Lower lobe of right lung (tissue), 2 donors: ENCODE measurements around the gene RIT1. TPM values are rescaled to one million over a fixed set of nuclear protein-coding genes. Genes with fewer than 3 reads are reported as not detected.
"Not testable (repeated sequence)": the region's sequence is repeated elsewhere in the genome, so short reads cannot be mapped to it uniquely, and the experiment has no call there.

Experiments
- ATAC-seq, 2 donors: fragments of 200-7000 bp; cut with Tn5 transposase; one replicate each; pipeline ENCODE4 v1.9.1; 2020 to 2022; ENCODE audit warnings: mild to moderate bottlenecking in 2 of 2, moderate library complexity in 2 of 2
- DNase-seq: peaks from one replicate; pipeline ENCODE4 v3.0.0-alpha.2; 2020
- H3K27ac ChIP-seq: fragments of 200-600 bp; one replicate; pipeline ENCODE4 v1.8.0; 2022
- H3K27me3 ChIP-seq: fragments of 200-600 bp; one replicate; pipeline ENCODE4 v1.8.0; 2022; ENCODE audit warnings: low read depth
- H3K36me3 ChIP-seq: fragments of 200-600 bp; one replicate; pipeline ENCODE4 v1.8.0; 2022; ENCODE audit warnings: mild to moderate bottlenecking
- H3K4me1 ChIP-seq: fragments of 200-600 bp; one replicate; pipeline ENCODE4 v1.8.0; 2022
- H3K4me3 ChIP-seq: fragments of 200-600 bp; one replicate; pipeline ENCODE4 v1.8.0; 2022; ENCODE audit warnings: mild to moderate bottlenecking
- H3K9me3 ChIP-seq: fragments of 200-600 bp; one replicate; pipeline ENCODE4 v1.8.0; 2022
- intact Hi-C: fragments of 100-400 bp; cut with DNase I; formaldehyde crosslinking; loops from one replicate; pipeline ENCODE4 v1.11.0; 2022
- total RNA-seq: library from RNA; stranded (reverse); fragmentation: NEBNext Ultra II Directional; extraction: Animal tissue kit (Norgen Biotek cat#: 25700); gene quantifications from one replicate; pipeline ENCODE4 v1.2.1, GENCODE V29; 2021
- TF ChIP-seq, protein P1 (sequence below): fragments of 200-600 bp; IDR thresholded peaks from one replicate; pipeline ENCODE4 v1.8.0; 2022; ENCODE audit warnings: antibody characterized with exemption, mild to moderate bottlenecking
- donor health status: DM: no; HTN: yes; CAD: no; lungs with severe emphysema.

Gene RIT1
- total RNA-seq, 1 donor from 2014 or later = 56.4 TPM

DNA sequence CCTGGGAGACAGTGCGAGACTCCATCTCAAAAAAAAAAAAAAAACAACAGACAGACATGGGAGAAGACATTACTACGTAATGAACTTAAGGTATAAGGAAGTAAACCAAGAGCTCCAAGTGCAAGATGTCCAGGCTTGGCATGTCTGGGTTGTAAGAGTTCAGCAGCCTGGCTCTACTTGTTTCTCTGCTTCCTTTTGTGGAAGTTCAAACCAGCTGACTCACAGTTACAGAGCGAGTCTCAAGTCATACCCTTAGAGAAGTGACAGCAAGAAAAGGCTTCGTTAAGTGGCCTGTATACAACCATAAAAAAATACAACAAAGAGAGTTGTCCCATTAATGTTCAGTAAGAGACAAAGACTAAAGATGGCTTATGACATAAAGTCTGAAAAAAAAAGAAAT lies 1.3 kb downstream of the RIT1 start:
- Histone ChIP-seq H3K36me3 (peaks cover 77% of the 10 kb centered on the region), H3K4me1 (peaks cover 26% of the 10 kb centered on the region), H3K27ac (peak overlapping the region; percentile 76), H3K9me3 (no peaks in the 10 kb centered on the region), H3K4me3 (peak overlapping the region; percentile 74), H3K27me3 (no peaks in the 10 kb centered on the region)
- intact Hi-C loops = no loop called here
- ATAC-seq (peak; percentile 51 to 71), DNase-seq (no peak)
- TF ChIP-seq, protein P1, sequence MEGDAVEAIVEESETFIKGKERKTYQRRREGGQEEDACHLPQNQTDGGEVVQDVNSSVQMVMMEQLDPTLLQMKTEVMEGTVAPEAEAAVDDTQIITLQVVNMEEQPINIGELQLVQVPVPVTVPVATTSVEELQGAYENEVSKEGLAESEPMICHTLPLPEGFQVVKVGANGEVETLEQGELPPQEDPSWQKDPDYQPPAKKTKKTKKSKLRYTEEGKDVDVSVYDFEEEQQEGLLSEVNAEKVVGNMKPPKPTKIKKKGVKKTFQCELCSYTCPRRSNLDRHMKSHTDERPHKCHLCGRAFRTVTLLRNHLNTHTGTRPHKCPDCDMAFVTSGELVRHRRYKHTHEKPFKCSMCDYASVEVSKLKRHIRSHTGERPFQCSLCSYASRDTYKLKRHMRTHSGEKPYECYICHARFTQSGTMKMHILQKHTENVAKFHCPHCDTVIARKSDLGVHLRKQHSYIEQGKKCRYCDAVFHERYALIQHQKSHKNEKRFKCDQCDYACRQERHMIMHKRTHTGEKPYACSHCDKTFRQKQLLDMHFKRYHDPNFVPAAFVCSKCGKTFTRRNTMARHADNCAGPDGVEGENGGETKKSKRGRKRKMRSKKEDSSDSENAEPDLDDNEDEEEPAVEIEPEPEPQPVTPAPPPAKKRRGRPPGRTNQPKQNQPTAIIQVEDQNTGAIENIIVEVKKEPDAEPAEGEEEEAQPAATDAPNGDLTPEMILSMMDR = no peak

DNA sequence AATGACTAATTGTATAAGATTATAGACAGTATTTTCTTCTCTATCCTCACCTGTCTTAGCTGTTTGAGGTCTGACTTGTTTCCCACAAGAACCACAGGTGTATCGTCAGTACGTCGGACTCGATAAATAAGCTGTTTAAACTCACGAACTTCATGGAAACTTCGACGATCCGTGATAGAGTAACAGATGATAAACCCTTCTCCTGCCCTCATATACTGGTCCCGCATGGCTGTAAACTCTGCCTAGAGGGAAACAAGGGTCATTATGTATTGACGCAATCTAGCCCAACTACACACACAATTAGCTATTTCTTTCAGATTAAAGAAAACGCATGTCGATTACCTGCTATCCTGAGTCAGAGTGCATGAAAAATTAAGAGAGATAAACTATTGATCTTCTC lies 6.9 kb downstream of the RIT1 start:
- TF ChIP-seq, protein P1 = no peak
- Histone ChIP-seq H3K27me3 (no peaks in the 10 kb centered on the region), H3K4me3 (no peak overlapping the region), H3K9me3 (no peaks in the 10 kb centered on the region), H3K4me1 (peaks cover 5% of the 10 kb centered on the region), H3K27ac (no peak overlapping the region), H3K36me3 (peaks cover 100% of the 10 kb centered on the region)
- intact Hi-C loops = no loop called here
- DNase-seq = no peak
- ATAC-seq = no peak

DNA sequence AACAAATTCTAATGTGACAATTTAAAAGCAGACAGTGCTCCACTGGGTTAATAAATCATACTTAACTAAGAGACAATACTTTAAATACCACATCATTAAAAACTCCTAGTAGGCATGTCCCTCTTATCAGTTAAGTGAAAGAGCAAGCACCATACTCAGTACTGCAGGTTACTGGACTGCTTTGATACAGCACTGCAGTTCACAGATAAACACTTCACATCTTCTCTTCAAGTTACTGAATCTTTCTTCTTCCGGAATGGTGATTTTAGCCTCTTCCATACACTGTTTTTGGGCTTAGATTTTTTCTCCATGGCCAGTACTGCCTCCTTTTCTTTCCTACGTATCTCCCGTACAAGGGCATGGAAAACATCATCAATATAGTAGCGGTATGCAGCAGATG lies 11.0 kb downstream of the RIT1 start:
- intact Hi-C loops = no loop called here
- H3K36me3 ChIP-seq = peaks cover 89% of the 10 kb centered on the region
- H3K27ac ChIP-seq = no peak overlapping the region
- TF ChIP-seq, protein P1 = no peak
- ATAC-seq = no peak
- H3K4me1 ChIP-seq = no peaks in the 10 kb centered on the region
- DNase-seq = no peak
- H3K4me3 ChIP-seq = no peak overlapping the region
- H3K9me3 ChIP-seq = no peaks in the 10 kb centered on the region
- no peaks in the 10 kb centered on the region for H3K27me3 ChIP-seq

DNA sequence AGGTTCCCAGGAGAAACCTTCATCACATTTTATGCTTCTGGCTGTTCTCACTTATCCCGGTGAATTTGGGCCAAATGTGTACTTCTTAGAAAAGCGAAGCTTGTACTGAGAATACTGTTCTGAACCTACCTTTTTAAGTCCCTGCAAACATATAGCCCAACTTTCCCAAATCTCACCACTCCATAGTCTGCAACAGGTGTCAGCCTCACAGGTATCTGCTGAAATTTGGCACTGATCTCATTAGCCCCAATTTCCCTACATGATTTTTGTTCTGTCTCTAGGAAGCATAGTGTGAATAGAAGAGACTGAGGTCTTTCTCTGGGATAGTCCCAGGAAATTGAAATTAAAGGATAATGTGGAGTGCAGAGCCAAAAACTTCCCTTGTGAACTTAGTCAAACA lies 11.5 kb downstream of the RIT1 start:
- Histone ChIP-seq H3K9me3 (no peaks in the 10 kb centered on the region), H3K36me3 (peaks cover 84% of the 10 kb centered on the region), H3K4me3 (no peak overlapping the region), H3K4me1 (no peaks in the 10 kb centered on the region), H3K27me3 (no peaks in the 10 kb centered on the region), H3K27ac (no peak overlapping the region)
- intact Hi-C loops = no loop called here
- TF ChIP-seq, protein P1 = no peak
- DNase-seq (no peak), ATAC-seq (no peak)

DNA sequence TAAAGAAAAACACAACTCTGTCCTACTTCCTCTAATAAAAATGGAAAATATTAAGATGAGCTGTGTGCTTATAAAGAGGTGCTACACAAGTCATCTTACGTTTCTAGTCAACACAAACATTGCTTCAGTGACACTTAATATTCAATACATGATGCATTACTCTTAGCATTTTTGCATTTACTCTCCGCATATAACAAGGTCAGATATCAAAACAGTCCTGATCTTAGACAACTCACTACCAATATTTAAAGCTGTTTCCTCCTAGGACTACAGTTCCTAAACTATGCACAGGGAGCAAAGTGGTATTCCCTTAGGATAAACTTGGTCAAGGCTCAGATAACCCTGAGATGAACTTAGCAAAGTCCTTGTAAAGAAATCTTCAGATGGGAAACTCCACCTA lies 12.3 kb downstream of the RIT1 start:
- ATAC-seq (no peak), DNase-seq (no peak)
- intact Hi-C loops = no loop called here
- Histone ChIP-seq H3K27ac (no peak overlapping the region), H3K9me3 (no peaks in the 10 kb centered on the region), H3K4me3 (no peak overlapping the region), H3K4me1 (peaks cover 3% of the 10 kb centered on the region), H3K27me3 (no peaks in the 10 kb centered on the region), H3K36me3 (peaks cover 76% of the 10 kb centered on the region)
- TF ChIP-seq, protein P1 = no peak

DNA sequence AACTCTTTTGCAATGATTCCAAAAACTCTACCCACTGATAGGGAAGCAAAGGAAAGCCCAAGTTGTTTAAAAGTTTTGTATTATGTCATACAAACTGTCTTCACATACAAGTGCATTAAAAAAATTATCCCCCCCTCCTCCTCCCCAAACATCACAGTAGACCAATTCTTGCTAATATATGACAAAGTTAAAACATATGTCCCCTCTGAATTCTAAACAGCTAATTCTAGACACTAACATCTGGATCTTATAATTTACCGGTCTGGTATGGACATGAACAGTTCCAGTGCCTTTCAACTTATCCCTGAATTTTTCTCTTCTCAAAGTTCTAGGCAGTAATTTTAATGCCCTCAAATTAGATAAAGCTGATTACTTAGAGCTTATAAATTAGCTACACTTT lies 13.4 kb downstream of the RIT1 start:
- TF ChIP-seq, protein P1 = no peak
- H3K27me3 ChIP-seq = no peaks in the 10 kb centered on the region
- no peak overlapping the region for H3K27ac ChIP-seq
- no peak for ATAC-seq
- no peak overlapping the region for H3K4me3 ChIP-seq
- H3K4me1 ChIP-seq = peaks cover 14% of the 10 kb centered on the region
- intact Hi-C loops = no loop called here
- no peaks in the 10 kb centered on the region for H3K9me3 ChIP-seq
- H3K36me3 ChIP-seq = peaks cover 64% of the 10 kb centered on the region
- DNase-seq = no peak

DNA sequence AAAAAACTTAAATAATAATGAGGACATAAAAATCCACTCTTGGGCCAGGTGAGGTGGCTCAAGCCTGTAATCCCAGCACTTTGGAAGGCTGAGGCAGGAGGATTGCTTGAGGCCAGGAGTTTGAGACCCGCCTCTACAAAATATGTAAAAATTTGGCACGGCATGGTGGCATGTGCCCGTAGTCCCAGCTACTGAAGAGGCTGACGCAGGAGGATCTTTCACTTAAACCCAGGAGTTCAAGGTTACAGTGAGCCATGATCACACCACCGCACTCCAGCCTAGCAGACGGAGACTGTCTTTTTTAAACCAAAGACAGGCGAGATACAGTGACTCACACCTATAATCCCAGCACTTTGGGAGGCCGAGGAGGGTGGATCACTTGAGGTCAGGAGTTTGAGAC lies 14.7 kb downstream of the RIT1 start:
- H3K27ac ChIP-seq, H3K4me3 ChIP-seq, DNase-seq, ATAC-seq, intact Hi-C loops, H3K9me3 ChIP-seq, H3K27me3 ChIP-seq: not testable (repeated sequence)
- Histone ChIP-seq H3K4me1 (peaks cover 17% of the 10 kb centered on the region), H3K36me3 (peaks cover 52% of the 10 kb centered on the region)

DNA sequence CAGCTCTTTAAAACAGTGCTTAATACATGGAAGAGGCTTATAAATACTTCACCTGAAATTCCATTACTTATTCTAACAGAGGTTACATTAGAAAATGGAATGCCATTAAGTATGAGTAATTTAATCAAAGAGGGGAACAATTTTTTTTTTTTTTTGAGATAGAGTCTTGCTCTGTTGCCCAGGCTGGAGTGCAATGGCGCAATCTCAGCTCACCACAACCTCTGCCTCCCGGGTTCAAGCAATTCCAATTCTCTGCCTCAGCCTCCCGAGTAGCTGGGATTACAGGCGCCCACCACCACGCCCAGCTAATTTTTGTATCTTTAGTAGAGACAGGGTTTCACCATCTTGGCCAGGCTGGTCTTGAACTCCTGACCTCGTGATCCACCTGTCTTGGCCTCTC lies 15.5 kb downstream of the RIT1 start:
- H3K4me1 ChIP-seq = peaks cover 17% of the 10 kb centered on the region
- H3K27me3 ChIP-seq, intact Hi-C loops, H3K27ac ChIP-seq, H3K4me3 ChIP-seq, ATAC-seq, DNase-seq, H3K9me3 ChIP-seq: not testable (repeated sequence)
- H3K36me3 ChIP-seq = peaks cover 43% of the 10 kb centered on the region
